ENCODE data around the gene TOMM20.

TOMM20 gene

DNA sequence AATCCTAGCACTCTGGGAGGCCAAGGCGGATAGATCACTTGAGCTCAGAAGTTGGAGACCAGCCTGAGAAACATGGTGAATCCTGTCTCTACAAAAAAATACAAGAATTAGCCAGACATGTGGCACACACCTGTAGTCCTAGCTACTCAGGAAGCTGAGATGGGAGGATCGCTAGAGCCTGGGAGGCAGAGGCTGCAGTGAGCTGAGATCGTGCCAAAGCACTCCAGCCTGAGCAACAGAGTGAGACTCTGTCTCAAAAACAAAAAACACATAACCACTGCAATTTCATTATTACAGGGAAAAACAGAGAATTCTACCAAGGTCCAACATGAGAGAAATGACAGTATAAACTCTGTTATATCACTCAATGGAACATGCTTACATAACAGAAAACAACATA, 4.4 kb upstream of the TOMM20 start:
- DNase-seq, result no peak

DNA sequence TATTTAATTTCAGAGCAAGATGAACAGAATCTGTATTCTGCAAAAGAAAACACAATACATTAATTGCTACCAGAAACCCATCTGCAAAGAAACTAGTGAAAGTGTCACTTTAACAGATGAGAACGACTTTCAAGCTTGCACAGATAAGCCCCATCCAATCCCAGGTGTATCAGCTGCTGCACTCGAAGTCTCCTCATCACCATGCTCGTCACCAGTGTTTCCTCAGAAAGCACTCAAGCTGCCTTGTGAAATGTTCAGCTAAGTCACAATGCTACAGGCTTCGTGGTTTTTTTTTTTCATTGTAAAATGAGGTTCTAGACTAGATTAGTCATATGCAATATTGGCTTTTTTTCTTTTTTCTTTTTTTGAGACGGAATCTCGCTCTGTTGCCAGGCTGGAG, 3.3 kb upstream of the TOMM20 start:
- no peak for DNase-seq

DNA sequence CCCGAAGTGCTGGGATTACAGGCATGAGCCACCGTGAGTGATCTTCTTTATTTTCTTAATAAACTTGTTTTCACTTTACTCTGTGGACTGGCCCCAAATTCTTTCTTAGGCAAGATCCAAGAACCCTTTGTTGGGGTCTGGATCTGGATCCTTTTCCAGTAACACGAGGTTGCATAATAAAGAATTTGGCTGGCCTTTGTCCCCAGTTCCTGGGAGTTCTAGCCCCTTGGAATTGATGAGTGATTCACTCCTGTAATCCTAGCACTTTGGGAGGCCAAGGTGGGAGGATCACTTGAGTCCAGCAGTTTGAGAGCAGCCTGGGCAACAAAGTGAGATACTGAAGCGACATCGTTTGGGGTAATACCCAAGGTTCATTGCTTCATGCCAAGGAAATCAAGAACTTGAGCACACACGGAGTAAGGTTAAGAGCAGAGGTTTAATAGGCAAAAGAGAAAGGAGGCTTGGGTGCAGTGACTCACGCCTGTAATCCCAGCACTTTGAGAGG, 2.2 kb upstream of the TOMM20 start:
- no peak for DNase-seq

DNA sequence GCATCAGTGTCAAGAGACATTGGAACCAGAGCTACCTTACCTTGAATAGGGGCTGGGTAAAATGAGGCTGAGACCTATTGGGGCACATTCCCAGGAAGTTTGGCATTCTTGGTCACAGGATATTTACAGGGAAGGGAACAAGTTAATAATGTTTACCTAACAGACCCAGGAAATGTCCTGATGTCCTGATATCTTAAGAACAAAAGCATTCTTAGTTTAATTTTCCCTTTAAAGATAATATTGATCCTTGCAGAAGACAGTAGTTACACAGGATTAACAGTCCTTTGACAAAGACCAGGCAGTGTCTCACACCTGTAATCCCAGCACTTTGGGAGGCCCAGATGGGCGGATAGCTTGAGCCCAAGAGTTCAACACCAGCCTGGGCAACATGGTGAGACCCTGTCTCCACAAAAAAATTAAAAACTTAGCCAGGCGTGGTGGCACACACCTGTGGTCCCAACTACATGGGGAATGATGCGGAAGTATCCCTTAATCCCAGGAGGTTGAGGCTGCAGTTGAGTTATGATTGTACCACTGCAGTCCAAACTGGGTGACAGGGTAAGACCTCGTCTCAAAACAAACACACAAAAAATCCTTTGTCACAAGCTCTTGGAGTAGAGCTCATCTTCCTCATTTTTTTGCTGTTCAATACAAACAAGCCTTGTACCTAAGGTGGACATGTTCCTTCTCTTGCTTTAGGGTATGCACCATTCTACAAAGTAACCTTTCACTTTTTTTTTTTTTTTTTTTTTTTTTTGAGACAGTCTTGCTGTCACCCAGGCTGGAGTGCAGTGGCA, 1.3 kb upstream of the TOMM20 start:
- no peak for DNase-seq

DNA sequence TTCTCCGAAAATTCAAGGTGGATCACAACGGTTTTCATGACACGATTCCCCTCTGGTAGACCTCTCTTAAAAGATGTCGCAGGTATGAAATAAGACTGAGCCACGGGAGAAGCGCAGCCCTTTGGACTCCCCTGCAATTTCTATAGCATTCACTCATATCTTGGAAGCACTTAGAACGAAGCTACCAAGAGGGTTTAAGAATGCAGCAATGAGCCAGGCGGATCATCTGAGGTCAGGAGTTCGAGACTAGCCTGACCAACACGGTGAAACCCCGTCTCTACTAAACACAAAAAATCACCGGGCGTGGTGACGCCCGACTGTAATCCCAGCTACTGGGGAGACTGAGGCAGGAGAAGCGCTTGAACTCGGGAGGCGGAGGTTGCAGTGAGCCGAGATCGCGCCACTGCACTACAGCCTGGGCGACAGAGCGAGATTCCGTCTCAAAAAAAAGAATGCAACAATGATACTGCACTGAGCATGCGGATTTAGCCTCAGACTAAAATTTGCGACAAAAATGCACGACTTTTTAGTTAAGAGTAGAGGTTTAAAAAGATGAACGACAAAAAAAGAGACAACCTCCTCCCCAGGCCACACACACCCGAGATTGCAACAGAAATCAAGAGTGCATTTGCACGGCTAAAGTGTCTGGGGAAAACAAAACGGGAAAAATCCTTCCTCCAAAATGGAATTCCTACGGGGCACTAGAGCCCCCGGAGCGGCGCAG, 743 bp downstream of the TOMM20 start:
- no peak for DNase-seq

DNA sequence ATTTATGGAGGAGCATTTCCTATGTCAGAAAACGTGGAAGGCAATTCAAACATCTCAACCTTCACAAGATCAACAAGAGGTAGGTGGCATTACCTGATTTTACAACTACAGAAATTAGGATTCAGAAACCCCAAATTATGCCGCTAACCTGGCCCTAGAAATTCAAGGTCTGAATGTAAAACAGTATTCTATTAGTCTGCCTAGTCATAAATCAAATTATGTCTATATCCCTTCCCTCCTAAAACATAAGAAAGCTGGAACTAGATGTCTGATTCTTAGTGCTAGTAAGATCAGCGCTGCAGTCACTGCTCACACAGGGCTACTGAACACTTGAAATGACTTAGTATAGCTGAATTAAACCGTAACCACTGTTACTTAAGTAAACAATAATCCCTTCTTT, 1.4 kb downstream of the TOMM20 start:
- no peak for DNase-seq

DNA sequence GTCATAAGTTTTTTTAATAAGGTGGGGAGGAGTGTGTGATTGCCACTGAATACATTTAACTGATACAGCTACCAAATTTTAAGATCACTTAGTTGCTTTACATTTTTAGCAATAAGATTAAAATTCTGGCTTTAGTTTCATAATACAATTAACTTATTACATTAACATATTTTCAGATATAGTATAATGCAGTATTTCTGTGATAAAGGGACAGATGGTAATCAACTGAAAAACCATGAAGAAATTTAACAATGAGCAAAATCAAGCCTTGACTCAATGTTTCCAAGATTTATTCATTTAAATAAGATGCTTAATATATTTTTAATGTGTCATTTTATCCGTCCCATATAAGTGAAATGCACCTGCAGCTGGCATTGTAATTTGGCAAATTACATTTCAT, 4.0 kb downstream of the TOMM20 start:
- no peak for DNase-seq

DNA sequence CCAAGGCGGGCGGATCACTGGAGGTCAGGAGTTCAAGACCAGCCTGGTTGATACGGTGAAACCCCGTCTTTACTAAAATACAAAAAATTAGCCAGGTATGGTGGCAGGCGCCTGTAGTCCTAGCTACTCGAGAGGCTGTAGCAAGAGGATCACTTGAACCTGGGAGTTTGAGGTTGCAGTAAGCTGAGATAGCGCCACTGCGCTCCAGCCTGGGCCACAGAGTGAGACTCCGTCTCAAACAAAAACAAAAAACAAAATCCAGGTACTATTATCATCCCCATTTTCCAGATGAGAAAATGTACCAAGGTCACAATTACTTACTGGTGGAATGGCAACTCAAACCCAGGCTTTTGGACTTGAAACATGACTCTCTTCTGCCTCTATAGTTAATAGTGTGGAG, 4.5 kb downstream of the TOMM20 start:
- no peak for DNase-seq

DNA sequence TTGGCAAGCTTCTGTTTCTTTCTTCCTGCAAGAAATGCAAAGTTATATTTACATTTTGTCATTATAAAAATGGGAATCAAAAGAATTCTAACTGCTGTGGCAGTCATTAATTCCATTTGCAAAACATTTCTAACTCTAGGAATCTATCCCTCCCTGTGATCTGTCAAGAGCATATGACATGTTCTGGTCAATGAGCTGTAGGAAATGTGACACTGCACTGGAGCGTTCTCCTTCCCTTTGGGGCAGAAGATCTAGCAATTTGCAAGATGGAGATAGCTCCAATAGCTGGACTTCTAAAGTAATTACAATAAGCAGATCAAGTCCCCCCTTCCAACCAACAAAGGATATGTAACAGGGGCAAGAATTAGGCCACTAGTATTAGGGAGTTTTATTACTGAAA, 6.3 kb downstream of the TOMM20 start:
- no peak for DNase-seq

DNA sequence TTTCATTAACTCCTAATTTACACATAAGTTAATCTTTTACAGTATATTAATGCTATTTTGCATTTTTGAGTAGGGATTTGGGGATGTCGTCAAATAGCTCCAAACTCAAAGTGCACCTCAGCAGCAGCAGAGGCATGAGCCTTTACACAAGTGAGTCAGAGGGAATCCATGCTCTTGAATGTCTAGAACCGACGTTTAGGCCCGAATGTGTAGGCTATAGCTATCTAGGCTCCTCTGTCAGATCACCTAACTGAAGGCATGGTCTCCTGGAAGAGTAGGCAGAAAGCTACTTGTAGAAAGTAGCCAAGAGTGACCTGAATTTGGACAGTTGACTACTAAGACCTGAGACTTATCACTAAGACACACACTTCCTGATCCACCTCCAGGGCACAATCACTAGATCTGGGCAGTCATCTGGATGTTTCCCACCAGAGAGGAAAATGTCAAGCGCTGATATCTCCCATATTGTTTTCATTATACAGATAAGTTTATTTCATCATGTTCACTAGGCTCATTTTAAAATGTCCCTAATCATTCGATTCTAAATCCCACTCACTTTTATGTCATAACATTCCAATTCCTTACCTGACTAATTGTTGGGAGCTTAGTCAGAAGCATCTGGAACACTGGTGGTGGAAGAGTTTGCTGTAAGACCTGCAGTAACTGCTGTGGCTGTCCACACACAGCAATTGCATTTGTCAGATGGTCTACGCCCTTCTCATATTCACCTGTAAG, 15.3 kb downstream of the TOMM20 start:
- no peak for DNase-seq

DNA sequence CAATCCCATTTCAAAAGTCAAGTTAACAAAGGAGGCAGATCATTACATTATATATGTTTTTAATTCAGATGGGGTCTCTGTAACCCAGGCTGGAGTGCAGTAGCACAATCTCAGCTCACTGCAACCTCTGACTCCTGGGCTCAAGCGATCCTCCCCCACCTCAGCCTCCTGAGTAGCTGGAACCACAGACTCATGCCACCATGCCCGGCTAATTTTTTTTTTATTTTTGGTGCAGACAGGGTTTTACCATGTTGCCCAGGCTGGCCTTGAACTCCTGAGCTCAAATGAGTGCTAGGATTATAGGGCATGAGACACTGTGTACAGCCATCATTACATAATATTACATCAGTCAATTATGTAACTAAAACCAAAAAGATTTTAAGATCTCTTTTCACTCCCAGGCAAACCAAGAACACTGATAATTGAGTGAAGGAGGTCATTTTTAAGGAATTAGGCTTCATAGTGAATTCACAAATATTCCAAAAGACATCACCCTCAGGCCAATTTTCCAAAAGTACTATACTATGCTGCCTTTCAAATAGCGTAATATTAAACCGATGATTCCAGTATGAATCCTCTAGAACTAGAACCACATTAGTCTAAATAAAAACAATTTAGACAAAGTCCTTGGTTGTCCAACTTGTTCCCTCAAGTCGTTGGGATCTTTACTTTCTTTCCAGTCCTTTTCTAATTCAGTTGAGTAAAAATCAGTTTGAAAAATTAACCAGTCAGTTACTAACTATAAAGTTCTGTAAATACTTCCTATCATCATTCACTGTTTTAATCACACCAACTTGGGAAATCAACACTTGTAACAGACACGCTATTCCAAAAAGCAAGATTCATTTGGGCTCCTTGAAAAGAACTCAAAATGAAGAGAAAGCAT, 16.1 kb downstream of the TOMM20 start:
- no peak for DNase-seq

DNA sequence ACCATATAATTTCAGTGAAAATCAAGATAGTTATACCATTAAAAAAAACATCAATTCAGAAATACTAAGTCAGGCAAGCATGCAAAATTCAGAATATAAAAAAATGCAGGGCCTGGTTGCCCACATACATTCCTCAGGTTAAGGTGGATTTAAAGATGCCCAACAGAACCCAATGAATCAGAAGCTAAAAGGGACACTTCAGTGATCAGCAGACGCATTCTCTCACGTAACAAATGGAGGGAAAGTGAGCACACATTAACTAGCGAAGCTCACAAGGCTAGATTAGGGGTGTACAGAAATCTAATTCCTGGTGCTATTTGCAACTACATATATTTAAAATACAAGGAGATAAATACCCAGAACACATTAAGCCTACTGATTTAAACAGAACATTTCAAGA, 17.5 kb downstream of the TOMM20 start:
- DNase-seq, result no peak

DNA sequence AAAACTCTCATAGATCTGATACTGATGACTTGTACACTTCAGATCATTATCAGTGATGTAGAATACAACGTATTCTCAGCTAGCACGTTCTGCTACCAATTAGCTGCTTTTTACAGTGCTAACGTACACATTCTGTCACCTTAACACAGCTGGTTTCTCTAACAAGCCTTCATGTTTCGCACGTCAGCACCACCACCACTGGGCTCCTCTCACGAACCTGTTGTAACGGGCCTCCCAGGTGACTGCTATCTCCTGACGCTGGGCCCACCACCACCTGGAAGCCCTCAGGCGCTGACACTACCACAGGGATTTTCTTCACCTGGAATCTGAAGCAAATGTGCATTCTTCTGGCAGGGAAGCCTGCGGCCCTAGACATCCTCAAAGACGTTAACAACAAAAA, 19.8 kb downstream of the TOMM20 start:
- no peak for DNase-seq

DNA sequence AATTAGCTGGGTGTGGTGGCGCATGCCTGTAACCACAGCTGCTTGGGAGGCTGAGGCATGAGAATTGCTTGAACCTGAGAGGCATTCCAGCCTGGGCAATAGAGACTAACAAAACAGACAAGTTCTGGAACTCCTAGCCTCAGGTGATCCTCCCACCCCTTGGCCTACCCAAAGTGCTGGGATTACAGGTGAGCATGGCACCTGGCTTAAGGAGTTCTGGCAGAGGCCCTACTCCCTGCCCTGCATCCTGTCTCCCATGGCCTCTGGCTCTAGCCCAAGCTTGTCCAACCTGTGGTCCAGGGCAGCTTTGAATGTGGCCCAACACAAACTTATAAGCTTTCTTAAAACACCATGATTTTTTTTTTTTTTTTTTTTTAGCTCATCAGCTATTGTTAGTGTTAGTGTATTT, 20.4 kb downstream of the TOMM20 start:
- no peak for DNase-seq

DNA sequence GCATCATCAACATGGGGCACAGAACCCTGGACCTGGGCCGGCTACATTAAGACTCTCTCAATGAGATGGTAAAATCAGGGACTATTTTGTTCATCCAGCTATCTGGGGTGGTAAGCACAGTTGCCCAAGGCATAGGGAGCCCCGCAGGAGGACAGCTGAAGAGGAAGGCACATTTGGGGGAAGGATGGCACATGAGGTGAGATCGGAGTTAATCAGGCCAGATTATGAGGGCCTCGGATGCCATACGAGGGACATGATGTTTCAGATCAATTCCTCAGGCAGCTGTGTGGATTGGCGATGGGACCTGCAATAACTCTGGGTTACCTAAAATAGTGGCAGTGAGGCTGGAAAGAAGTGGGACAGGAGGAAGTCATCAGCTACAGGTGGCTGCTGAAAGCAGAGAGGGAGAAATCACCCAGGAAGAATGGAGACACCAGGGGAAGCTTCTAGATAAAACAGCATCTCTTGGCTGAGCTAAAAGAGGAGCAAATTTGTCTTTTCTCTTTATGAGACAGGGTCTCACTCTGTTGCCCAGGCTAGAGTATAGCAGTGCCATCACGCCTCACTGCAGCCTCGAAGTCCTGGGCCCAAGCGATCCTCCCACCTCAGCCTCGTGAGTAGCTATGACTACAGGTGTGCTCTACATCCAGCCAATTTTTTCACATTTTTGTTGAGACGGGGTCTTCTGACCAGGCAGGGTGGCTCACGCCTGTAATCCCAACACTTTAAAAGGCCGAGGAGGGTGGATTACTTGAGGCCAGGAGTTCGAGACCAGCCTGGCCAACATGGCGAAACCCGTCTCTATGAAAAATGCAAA, 21.1 kb downstream of the TOMM20 start:
- no peak for DNase-seq

DNA sequence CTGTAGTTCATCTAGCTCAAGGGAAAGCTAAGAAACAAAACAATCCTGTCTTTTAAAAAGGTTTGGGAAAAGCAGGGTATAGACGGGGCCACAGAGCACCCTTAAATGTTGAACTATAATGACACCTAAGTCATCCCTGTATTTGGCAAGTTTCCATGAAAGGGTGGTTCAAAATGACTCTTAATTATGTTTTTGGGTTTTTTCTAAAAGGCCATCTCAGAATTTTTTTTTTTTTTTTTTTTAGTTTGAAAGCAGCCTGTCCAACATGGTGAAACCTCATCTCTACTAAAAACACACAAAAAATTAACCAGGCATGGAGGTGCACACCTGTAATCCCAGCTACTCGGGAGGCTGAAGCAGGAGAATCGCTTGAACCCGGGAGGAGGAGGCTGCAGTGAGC, 22.2 kb downstream of the TOMM20 start:
- no peak for DNase-seq

DNA sequence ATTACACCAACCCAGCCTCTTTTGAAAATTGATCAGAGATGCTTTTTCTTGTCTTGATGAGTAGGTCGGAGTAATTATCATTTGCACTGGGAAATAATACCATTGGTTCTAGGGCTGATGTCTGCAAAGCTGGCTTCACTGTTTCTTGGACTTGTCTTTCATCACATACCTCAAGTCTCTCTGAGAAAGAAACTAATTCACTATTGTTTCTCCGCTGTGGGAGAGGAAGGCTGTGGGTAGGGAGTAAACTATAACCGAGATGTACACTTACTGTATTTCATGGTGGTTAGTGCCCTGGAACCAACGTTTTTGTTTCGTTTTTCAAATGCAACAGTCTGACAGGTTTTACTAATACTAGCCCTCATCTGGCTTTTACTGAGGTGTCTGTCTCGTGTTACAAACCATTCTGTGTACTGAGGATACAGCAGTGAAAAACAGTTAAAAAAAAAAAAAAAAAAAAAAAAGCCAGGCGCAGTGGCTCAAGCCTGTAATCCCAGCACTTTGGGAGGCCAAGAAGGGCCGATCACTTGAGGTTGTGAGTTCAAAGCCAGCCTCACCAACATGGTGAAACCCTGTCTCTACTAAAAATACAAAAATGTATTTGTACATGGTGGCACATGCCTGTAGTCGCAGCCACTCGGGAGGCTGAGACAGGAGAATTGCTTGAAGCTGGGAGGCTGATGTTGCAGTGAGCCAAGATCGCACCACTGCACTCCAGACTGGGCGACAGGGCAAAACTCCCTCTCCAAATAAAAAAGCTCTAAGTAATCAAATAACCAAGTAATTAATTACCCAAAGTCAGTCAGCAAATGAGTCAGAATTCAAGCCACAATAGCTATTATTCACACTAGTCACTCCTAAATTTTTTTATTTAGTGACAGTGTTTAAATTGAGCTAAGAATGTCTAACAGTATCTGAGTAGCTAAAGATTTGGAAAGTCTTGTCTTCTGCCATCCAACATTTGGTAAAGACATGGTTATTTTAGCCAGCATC, 23.3 kb downstream of the TOMM20 start:
- no peak for DNase-seq

DNA sequence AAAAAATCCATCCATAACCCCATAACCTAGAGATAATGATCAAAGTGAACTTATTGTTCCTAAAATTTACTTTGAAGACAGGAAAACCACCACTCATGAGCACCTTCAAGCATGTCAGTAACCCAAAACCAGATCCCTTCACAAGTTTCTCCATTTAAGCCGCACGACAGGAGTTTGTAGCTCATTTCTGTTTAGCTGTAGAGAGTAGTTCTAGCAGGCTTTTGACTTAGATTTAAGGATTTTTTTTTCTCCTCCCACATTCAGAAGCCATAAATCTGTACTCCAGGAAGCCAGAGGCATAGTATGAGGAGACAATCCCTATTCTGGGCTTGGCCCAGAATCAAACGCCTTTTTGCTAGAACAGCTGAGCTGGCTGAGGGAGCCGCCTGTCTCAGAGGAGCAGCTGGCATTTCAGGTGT, 25.6 kb downstream of the TOMM20 start:
- no peak for DNase-seq

DNA sequence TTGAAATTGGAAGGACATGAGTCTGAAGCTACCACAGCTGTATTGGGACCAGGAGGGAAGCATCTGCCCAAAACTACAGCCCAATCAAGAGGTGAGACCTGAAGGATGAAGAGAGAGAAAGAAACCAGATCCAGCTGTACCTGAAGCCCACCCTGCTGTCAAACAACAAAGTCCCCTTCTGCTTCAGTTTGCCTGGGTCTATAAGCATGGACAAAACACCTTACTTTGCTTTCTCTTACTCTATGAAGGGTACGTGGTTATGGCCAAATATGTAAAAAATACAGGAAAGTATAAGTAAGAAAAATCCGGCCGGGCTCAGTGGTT, 26.4 kb downstream of the TOMM20 start:
- DNase-seq, result no peak

DNA sequence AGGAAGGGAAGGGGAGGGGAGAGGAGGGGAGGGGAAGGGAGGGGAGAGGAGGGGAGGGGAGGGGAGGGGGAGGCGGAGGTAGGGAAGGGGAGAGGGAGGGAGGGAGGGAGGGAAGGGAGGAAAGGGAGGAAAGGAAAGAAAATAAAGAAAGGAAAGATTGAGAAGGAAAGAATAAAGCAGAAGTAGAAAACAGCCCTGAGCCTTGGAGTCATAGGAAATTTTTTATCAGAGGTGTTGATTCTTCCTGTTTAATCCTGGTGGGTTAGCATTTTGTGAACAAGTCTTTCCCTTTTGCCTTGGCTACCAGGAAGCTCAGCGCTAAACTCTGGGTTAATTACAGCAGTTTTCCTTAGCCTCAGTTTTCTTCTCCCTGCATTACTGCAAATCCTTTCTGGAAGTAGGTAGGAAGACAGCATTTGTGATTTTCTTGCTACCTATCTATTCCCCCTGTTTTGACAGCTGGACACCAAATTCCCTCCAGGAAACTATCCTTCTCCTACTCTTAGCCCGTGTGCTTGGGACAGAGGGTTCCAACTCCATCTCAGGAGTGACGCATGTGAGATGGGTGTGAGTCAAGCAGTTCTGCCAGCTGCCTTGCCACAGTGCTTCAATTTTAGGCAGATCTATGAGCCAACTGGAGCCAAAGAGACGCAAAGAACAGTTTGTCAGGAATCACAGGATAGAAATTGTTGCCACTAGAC, 26.9 kb downstream of the TOMM20 start:
- no peak for DNase-seq
